ENCODE measurements around the gene COL8A2.

COL8A2 gene

DNA sequence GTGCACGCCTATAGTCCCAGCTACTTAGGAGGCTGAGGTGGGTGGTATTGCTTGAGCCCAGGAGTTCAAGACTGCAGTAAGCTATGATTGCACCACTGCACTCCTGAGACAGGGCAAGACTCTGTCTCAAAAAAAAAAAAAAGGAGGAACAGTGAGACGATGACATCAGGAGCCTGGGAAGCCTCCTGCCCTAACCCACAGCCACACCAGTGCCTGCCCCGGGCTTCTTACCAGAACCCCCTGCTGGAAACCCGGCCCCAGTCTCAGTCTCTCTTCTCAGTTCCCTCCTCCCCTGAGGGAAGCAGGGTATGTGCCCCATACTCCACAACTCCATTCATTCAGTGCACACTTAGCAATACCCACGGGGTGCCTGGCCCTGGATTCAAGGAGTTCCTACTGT lies 9.1 kb downstream of the COL8A2 start:
- H3K36me3 ChIP-seq (ENCODE audit: insufficient read depth, low read length): no peaks in the 10 kb centered on the region
- peaks cover 10% of the 10 kb centered on the region; the same call in 1 of the 2 replicates for H3K27me3 ChIP-seq (ENCODE audit: insufficient read depth, low read length)
- no peaks in the 10 kb centered on the region for H3K9me2 ChIP-seq (ENCODE audit: low read depth, low read length)
- H3K9me3 ChIP-seq (ENCODE audit: low read length): no peaks in the 10 kb centered on the region
- H3K9ac ChIP-seq (ENCODE audit: low read length): no peak overlapping the region
- TF ChIP-seq, protein P1, sequence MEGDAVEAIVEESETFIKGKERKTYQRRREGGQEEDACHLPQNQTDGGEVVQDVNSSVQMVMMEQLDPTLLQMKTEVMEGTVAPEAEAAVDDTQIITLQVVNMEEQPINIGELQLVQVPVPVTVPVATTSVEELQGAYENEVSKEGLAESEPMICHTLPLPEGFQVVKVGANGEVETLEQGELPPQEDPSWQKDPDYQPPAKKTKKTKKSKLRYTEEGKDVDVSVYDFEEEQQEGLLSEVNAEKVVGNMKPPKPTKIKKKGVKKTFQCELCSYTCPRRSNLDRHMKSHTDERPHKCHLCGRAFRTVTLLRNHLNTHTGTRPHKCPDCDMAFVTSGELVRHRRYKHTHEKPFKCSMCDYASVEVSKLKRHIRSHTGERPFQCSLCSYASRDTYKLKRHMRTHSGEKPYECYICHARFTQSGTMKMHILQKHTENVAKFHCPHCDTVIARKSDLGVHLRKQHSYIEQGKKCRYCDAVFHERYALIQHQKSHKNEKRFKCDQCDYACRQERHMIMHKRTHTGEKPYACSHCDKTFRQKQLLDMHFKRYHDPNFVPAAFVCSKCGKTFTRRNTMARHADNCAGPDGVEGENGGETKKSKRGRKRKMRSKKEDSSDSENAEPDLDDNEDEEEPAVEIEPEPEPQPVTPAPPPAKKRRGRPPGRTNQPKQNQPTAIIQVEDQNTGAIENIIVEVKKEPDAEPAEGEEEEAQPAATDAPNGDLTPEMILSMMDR (IDR thresholded peaks at IDR 0.05; ENCODE audit: low read length): no peak
- TF ChIP-seq EZH2 (IDR thresholded peaks at IDR 0.05; ENCODE audit: borderline replicate concordance, low read length): no peak
- no peaks in the 10 kb centered on the region for H4K20me1 ChIP-seq (ENCODE audit: insufficient read depth, low read length)
- H3F3A ChIP-seq (ENCODE audit: insufficient read depth, low read length): no peaks in the 10 kb centered on the region
- no peak overlapping the region for H3K4me3 ChIP-seq (ENCODE audit: low read depth, low read length, poor library complexity, severe bottlenecking)
- no peak overlapping the region for H2AFZ ChIP-seq (ENCODE audit: low read length)
- H3K4me1 ChIP-seq (ENCODE audit: insufficient read depth, low read length, severe bottlenecking): peaks cover 6% of the 10 kb centered on the region
- H3K4me2 ChIP-seq (ENCODE audit: low read length): no peak overlapping the region
- no peak overlapping the region for H3K27ac ChIP-seq (ENCODE audit: low read depth, low read length, poor library complexity, severe bottlenecking)
- no peaks in the 10 kb centered on the region for H3K79me2 ChIP-seq (ENCODE audit: insufficient read depth, low read length)

- H3K9me2 ChIP-seq (ENCODE audit: low read depth, low read length): no peaks in the 10 kb centered on the region
- H3K9ac ChIP-seq (ENCODE audit: low read length): no peak overlapping the region
- H3K27ac ChIP-seq (ENCODE audit: low read depth, low read length, poor library complexity, severe bottlenecking): no peak overlapping the region
- no peak overlapping the region for H2AFZ ChIP-seq (ENCODE audit: low read length)
- peaks cover 6% of the 10 kb centered on the region for H3K4me1 ChIP-seq (ENCODE audit: insufficient read depth, low read length, severe bottlenecking)
- no peaks in the 10 kb centered on the region for H3K36me3 ChIP-seq (ENCODE audit: insufficient read depth, low read length)
- no peaks in the 10 kb centered on the region for H3K79me2 ChIP-seq (ENCODE audit: insufficient read depth, low read length)
- no peaks in the 10 kb centered on the region for H3F3A ChIP-seq (ENCODE audit: insufficient read depth, low read length)
- H3K4me3 ChIP-seq (ENCODE audit: low read depth, low read length, poor library complexity, severe bottlenecking): no peak overlapping the region
- no peaks in the 10 kb centered on the region for H4K20me1 ChIP-seq (ENCODE audit: insufficient read depth, low read length)
- peaks cover 10% of the 10 kb centered on the region; the same call in 1 of the 2 replicates for H3K27me3 ChIP-seq (ENCODE audit: insufficient read depth, low read length)
- TF ChIP-seq, protein P1 (IDR thresholded peaks at IDR 0.05; ENCODE audit: low read length): no peak
- TF ChIP-seq EZH2 (IDR thresholded peaks at IDR 0.05; ENCODE audit: borderline replicate concordance, low read length): no peak
- no peaks in the 10 kb centered on the region for H3K9me3 ChIP-seq (ENCODE audit: low read length)
- H3K4me2 ChIP-seq (ENCODE audit: low read length): no peak overlapping the region
Measured at GRCh38 chr1:36115200-36115669, 9.8 kb downstream of the COL8A2 start.

DNA sequence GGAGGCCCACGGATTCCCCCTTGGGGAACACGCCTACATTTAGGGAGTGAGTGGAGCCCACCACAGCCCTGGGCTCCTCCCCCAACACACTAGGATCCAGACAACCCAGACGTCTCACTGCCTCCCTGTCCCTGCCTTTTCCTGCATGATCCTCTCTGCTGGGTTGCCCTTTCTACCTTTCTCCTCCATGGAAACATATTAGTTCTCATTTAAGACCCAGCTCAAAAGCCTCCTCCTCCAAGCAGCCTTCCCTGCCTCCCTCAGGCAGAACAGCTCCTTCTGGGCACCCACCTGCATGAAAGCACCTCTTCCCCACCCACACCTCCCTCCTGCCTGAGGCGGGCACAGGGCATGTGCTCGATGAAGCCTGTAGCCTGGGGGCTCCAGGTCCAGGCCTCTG lies 10.7 kb downstream of the COL8A2 start:
- Histone ChIP-seq H3K4me1 (ENCODE audit: insufficient read depth, low read length, severe bottlenecking) (peaks cover 6% of the 10 kb centered on the region), H3K27ac (ENCODE audit: low read depth, low read length, poor library complexity, severe bottlenecking) (no peak overlapping the region), H2AFZ (ENCODE audit: low read length) (no peak overlapping the region), H3K9ac (ENCODE audit: low read length) (no peak overlapping the region), H3K9me3 (ENCODE audit: low read length) (no peaks in the 10 kb centered on the region), H3K79me2 (ENCODE audit: insufficient read depth, low read length) (no peaks in the 10 kb centered on the region), H3K9me2 (ENCODE audit: low read depth, low read length) (no peaks in the 10 kb centered on the region), H3K36me3 (ENCODE audit: insufficient read depth, low read length) (no peaks in the 10 kb centered on the region), H3K27me3 (ENCODE audit: insufficient read depth, low read length) (peaks cover 10% of the 10 kb centered on the region; the same call in 1 of the 2 replicates), H3K4me3 (ENCODE audit: low read depth, low read length, poor library complexity, severe bottlenecking) (no peak overlapping the region), H4K20me1 (ENCODE audit: insufficient read depth, low read length) (no peaks in the 10 kb centered on the region), H3K4me2 (ENCODE audit: low read length) (no peak overlapping the region), H3F3A (ENCODE audit: insufficient read depth, low read length) (no peaks in the 10 kb centered on the region)
- TF ChIP-seq, protein P1 (IDR thresholded peaks at IDR 0.05; ENCODE audit: low read length): no peak
- TF ChIP-seq EZH2 (IDR thresholded peaks at IDR 0.05; ENCODE audit: borderline replicate concordance, low read length): no peak

Measured in OCI-LY1 (cell line).